GM12878 (cell line): Measurements from ENCODE around the gene TMC4. TPM values are rescaled to one million over a fixed set of nuclear protein-coding genes. Genes with fewer than 3 reads are reported as not detected.
"Not testable (repeated sequence)": the region's sequence is repeated elsewhere in the genome, so short reads cannot be mapped to it uniquely, and the experiment has no call there.

Experiments
- ATAC-seq: fragments of 200-7000 bp; cut with Tn5 transposase; 3 replicates; pipeline ENCODE4 v1.9.1; 2020; ENCODE audit warnings: mild to moderate bottlenecking, moderate library complexity
- BruUV-seq: library from RNA; stranded (reverse); fragments of 400-500 nt; replicated peaks from 2 replicates; lab custom pipeline; 2021; lab: Mats Ljungman, UMichigan
- CTCF ChIA-PET: fragments of 300-600 bp; sonication (Branson Sonifier 250); formaldehyde crosslinking; extraction: SDS; loops from one replicate; lab custom pipeline; 2021; ENCODE audit warnings: inconsistent platforms; lab: Yijun Ruan, JAX
- POLR2A ChIA-PET: fragments of 350-600 bp; formaldehyde crosslinking; extraction: SDS; loops from one replicate; lab custom pipeline; 2021; ENCODE audit warnings: inconsistent platforms; lab: Charles Lee
- RAD21 ChIA-PET: fragments of 300-600 bp; sonication (Branson Sonifier 250); formaldehyde crosslinking; loops from one replicate; lab custom pipeline; 2023; ENCODE audit warnings: antibody characterized with exemption; ENCODE audit not compliant: unreplicated experiment; lab: Charles Lee
- SMC1A ChIA-PET: fragments of 300-600 bp; sonication (Branson Sonifier 250); formaldehyde crosslinking; loops from one replicate; lab custom pipeline; 2023; ENCODE audit not compliant: unreplicated experiment, uncharacterized antibody; lab: Charles Lee
- DNase-seq: peaks from one replicate; pipeline ENCODE4 v3.0.0-alpha.2; 2011; ENCODE audit warnings: low read depth, low spot score
- FAIRE-seq: peaks from 3 replicates; lab custom pipeline; 2011; peaks lifted over from hg19 to GRCh38; lab: Jason Lieb, UNC
- H2AFZ ChIP-seq: 2 replicates; pipeline ENCODE4 v1.6.0; 2011; ENCODE audit warnings: low read depth, low read length, control low read depth; ENCODE audit not compliant: control insufficient read depth
- H3K27ac ChIP-seq: 2 replicates; pipeline ENCODE4 v1.5.1; 2011; ENCODE audit warnings: control low read depth; ENCODE audit not compliant: control insufficient read depth, insufficient read depth
- H3K27me3 ChIP-seq, 2 experiments: replicated peaks in 1 of 2; 2 replicates each; pipeline versions ENCODE4 v1.6.0 to v1.6.1; 2011; ENCODE audit warnings: low read length in 1 of 2; ENCODE audit not compliant: control insufficient read depth in 2 of 2, insufficient read depth in 2 of 2
- H3K36me3 ChIP-seq, 2 experiments: 2 replicates each; pipeline ENCODE4 v1.5.1; 2011; ENCODE audit warnings: low read length in 1 of 2; ENCODE audit not compliant: control insufficient read depth in 2 of 2, insufficient read depth in 2 of 2
- H3K4me1 ChIP-seq: 2 replicates; pipeline ENCODE4 v1.6.1; 2011; ENCODE audit warnings: mild to moderate bottlenecking, low read length, moderate library complexity, mixed read lengths; ENCODE audit not compliant: control insufficient read depth, insufficient read depth
- H3K4me2 ChIP-seq: 2 replicates; pipeline ENCODE4 v1.6.0; 2011; ENCODE audit warnings: control low read depth; ENCODE audit not compliant: control insufficient read depth, insufficient read depth
- H3K4me3 ChIP-seq: fragments of 200-600 bp; sonication (generic); 2 replicates; pipeline ENCODE4 v1.5.1; 2016
- H3K79me2 ChIP-seq: 2 replicates; pipeline ENCODE4 v1.6.0; 2011; ENCODE audit warnings: low read length; ENCODE audit not compliant: control insufficient read depth, insufficient read depth
- H3K9ac ChIP-seq: 2 replicates; pipeline ENCODE4 v1.8.0; 2011; ENCODE audit warnings: low read length, control low read depth, mixed read lengths; ENCODE audit not compliant: control insufficient read depth, insufficient read depth
- H3K9me3 ChIP-seq: replicated peaks from 3 replicates; pipeline ENCODE4 v1.5.1; 2011; ENCODE audit warnings: mild to moderate bottlenecking, low read length; ENCODE audit not compliant: control insufficient read depth, insufficient read depth
- H4K20me1 ChIP-seq: 2 replicates; pipeline ENCODE4 v1.6.0; 2011; ENCODE audit not compliant: control insufficient read depth, insufficient read depth
- WGBS: methylation state at CpG from one replicate; pipeline ENCODE4 v1.1.6; 2016; ENCODE audit warnings: low lambda C conversion rate; ENCODE audit not compliant: insufficient replicate concordance, insufficient coverage; ENCODE audit errors: missing lambda C conversion rate; 5-methylcytosine and 5-hydroxymethylcytosine counted together
- in situ Hi-C: fragments of 300-500 bp; cut with MboI; formaldehyde crosslinking; loops from 9 replicates; pipeline ENCODE4 v1.14.3; 2018; ENCODE audit warnings: mixed read lengths
- intact Hi-C: fragments of 100-400 bp; cut with micrococcal nuclease; formaldehyde crosslinking; loops from one replicate; pipeline ENCODE4 v1.14.2; 2022; ENCODE audit not compliant: unreplicated experiment
- polyA plus RNA-seq, 11 experiments: library from polyadenylated mRNA; depleted of rRNA in 4 of 11; unstranded in 6 of 11; stranded (reverse) in 5 of 11; fragments of >200 nt; fragmentation: Nextera tagmentation in 4 of 11; fragmentation: Illumina TruSeq in 1 of 11; extraction: Ambion mirVana in 4 of 11; extraction: Trizol in 1 of 11; gene quantifications; 1 replicate in 1 of 11; 2 replicates in 10 of 11; pipeline versions ENCODE4 v1.2.1 to v1.2.3, GENCODE V29; 2011 to 2016; ENCODE audit warnings: inconsistent platforms in 2 of 11, missing spikeins in 2 of 11, low read depth in 1 of 11
- total RNA-seq, 4 experiments: library from RNA; depleted of rRNA in 3 of 4; stranded (reverse); fragments of >200 nt in 3 of 4; fragmentation: Illumina TruSeq in 1 of 4; extraction: Trizol in 1 of 4; gene quantifications; 2 replicates each; pipeline versions ENCODE4 v1.2.1 to v1.2.3, GENCODE V29; 2013 to 2021

TMC4 gene
- total and polyA plus RNA-seq, 10 of the 15 experiments (the other 5 are each of a cell fraction or from before 2014, with no cell fraction given) = 0.33 to 0.83 (median 0.74) TPM; not detected in 7

DNA sequence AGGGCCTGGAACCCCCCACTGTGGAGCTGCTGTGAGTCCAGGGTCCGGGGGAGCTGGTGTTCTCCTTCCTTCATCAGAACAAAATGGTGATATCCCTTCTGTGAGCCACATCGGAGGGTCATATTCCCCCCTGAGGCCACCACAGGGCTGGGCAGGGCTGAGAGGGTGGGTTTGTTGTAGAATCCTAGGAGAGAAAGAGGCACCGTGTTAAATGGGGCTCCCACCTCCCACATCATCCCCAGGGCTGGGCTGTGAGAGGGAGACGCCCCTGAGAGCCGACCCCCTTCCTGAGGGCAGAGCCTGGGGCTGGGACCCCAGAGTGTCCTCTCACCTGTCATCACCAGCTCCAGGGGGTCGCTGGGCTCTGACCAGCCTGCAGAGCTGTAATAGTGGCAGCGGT lies 49.0 kb upstream of the TMC4 start:
- H3K79me2 ChIP-seq, H2AFZ ChIP-seq, ATAC-seq, H4K20me1 ChIP-seq, FAIRE-seq, H3K4me2 ChIP-seq, in situ Hi-C loops, BruUV-seq, H3K9ac ChIP-seq, intact Hi-C loops, H3K4me3 ChIP-seq, POLR2A ChIA-PET, SMC1A ChIA-PET, H3K27ac ChIP-seq, DNase-seq, H3K4me1 ChIP-seq, H3K9me3 ChIP-seq, H3K36me3 ChIP-seq, H3K27me3 ChIP-seq: not testable (repeated sequence)
- CTCF ChIA-PET = interaction anchor here (1.2 kb wide), 1 partner anchor 10 kb away, joined by 3 read pairs; no protein-coding TSS in a partner anchor
- RAD21 ChIA-PET = interaction anchor here (1.3 kb wide), 1 partner anchor 17 kb away, joined by 3 read pairs; no protein-coding TSS in a partner anchor
- WGBS = 34% methylated on average over 7 of the region's 7 CpGs

DNA sequence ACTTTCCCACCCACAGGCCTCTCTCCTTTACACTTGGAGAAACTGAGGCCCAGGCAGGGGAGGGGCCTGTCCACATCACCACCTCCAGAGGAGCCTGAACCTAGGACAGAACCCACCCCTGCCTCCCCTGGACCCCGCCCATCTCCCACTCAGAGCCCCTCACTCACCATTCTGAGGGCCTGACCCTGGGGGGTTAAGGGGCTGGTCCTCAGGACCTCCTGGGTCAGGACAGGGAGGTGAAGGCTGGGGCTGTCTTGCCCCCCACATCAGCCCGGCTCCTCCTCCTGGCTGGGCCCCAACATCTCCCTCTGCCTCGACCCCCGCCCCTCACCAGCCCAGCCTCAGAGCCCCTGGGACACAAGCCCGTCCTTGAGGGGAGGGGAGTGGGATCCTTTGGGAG lies 46.7 kb upstream of the TMC4 start:
- in situ Hi-C loops, POLR2A ChIA-PET, RAD21 ChIA-PET, intact Hi-C loops, CTCF ChIA-PET, H3K27ac ChIP-seq, ATAC-seq, H3K4me2 ChIP-seq, FAIRE-seq, H4K20me1 ChIP-seq, H3K9me3 ChIP-seq, H3K4me3 ChIP-seq, BruUV-seq, H3K9ac ChIP-seq, H3K27me3 ChIP-seq, H2AFZ ChIP-seq, H3K36me3 ChIP-seq, SMC1A ChIA-PET, H3K79me2 ChIP-seq, DNase-seq, H3K4me1 ChIP-seq: not testable (repeated sequence)
- 14% methylated on average over 5 of the region's 5 CpGs for WGBS
